GM19240 (cell line): ENCODE data around the gene COL20A1.
"Not testable (repeated sequence)": the region's sequence is repeated elsewhere in the genome, so short reads cannot be mapped to it uniquely, and the experiment has no call there.

Experiments
- DNase-seq: peaks from one replicate; pipeline ENCODE4 v3.0.0; 2011; ENCODE audit warnings: low spot score; ENCODE audit not compliant: insufficient read length

Gene COL20A1

GRCh38 chr20:63372971-63373885, 80.2 kb downstream of the COL20A1 start:
- no peak for DNase-seq

GRCh38 chr20:63373996-63374395, 81.0 kb downstream of the COL20A1 start:
- DNase-seq: no peak

GRCh38 chr20:63374504-63374903, 81.5 kb downstream of the COL20A1 start:
- no peak for DNase-seq

GRCh38 chr20:63375438-63375837, 82.5 kb downstream of the COL20A1 start:
- DNase-seq: no peak

GRCh38 chr20:63376283-63377250, 83.6 kb downstream of the COL20A1 start:
- DNase-seq: no peak

GRCh38 chr20:63377256-63377941, 84.4 kb downstream of the COL20A1 start:
- no peak for DNase-seq

GRCh38 chr20:63377951-63378381, 85.0 kb downstream of the COL20A1 start:
- no peak for DNase-seq

- no peak for DNase-seq
These were observed 85.6 kb downstream of the COL20A1 start for GRCh38 chr20:63378626-63379025.

GRCh38 chr20:63379296-63379695, 86.3 kb downstream of the COL20A1 start:
- DNase-seq: no peak

GRCh38 chr20:63379872-63380271, 86.9 kb downstream of the COL20A1 start:
- DNase-seq: not testable (repeated sequence)

GRCh38 chr20:63380346-63380870, 87.4 kb downstream of the COL20A1 start:
- no peak for DNase-seq

GRCh38 chr20:63381781-63382431, 88.9 kb downstream of the COL20A1 start:
- DNase-seq: peak; percentile 52

- no peak for DNase-seq
These were observed 89.7 kb downstream of the COL20A1 start for GRCh38 chr20:63382551-63383300.

GRCh38 chr20:63383556-63383955, 90.6 kb downstream of the COL20A1 start:
- DNase-seq: no peak

- DNase-seq: no peak
These were observed 91.3 kb downstream of the COL20A1 start for GRCh38 chr20:63384336-63384735.
